GM18867 (cell line): Measurements from ENCODE around the gene ADORA1.

Source experiments
- ATAC-seq: cut with Tn5 transposase; IDR thresholded peaks from one replicate; pipeline ENCODE4 v1.9.1; 2021; ENCODE audit warnings: mild to moderate bottlenecking, moderate library complexity; ENCODE audit not compliant: unreplicated experiment

The ADORA1 gene

GRCh38 chr1:203185585-203185984 is 58.1 kb downstream of the ADORA1 start:
- no peak for ATAC-seq

- ATAC-seq = no peak
Observed at GRCh38 chr1:203186091-203186445, 58.5 kb downstream of the ADORA1 start.

- ATAC-seq = no peak
Observed at GRCh38 chr1:203186446-203187303, 59.1 kb downstream of the ADORA1 start, which contains the start of gene CHI3L1. Gene CHI3L1, minus strand, starts transcription at chr1:203186704. Its CDS starts 81 bp downstream, at chr1:203186623.

GRCh38 chr1:203187304-203187685 is 59.8 kb downstream of the ADORA1 start:
- no peak for ATAC-seq

GRCh38 chr1:203187689-203188264 is 60.3 kb downstream of the ADORA1 start:
- ATAC-seq = no peak

DNA sequence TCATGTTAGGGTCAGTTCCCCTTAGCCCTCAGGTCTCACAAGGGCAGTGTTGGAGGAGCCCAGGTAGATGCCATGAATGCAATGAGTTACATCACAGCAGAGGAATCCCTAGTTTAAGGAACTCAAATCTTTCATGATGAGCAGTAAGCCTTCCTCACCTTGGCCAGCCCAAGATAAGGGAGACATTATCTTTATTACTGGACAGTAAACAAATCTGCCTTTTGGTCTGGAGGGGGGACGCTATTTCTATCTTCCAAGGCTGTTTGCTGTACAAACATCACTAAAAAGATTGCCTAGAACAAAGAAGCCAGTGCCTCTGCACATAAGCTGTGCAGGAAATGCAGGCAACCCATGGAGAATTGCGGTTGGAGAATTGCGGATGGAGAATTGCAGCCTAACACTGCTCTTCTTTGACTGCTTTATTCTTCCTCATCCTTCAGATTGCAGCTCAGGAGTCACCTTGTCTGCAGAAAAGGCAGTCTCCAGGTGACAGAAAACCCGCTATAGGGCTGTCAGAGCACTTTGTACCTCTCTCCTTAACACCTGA is 61.2 kb downstream of the ADORA1 start:
- ATAC-seq = no peak

DNA sequence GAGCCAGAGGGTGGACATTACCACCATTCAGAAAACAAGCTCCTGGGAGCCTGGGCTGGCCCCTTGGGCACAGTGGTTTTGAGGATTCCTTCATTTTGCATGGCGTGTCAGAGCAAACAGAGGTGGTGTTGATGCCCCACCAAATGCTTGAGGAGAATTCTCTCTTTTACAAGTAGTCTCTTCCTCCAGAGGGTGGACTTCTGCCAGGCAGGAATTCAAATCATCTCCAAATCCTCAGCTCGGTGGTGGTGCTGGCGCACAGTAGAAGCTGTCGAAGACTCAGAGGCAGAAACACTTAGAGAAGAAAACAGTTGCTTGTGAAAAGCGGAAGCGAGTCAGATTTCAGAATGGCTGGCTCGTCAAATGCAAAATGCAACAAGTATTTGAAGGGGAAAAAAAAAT is 62.4 kb downstream of the ADORA1 start:
- no peak for ATAC-seq

DNA sequence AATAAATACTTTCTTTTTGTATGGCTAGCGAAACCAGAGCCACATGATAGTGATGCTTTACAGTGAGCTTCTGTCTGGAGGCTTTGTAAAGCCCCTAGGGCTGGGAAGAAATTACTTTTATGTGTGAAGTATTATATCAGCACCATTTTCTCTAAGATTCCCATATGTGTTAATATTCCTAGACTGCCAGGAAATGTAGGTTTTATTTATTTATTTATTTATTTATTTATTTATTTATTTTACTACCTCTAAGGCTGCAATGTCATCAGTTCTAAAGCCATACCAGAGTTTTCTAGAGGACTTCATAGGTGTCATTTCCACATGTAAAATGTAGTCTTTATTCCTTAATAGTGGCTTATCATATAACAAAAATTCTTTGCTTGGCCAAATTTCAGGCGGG is 63.4 kb downstream of the ADORA1 start:
- ATAC-seq = no peak

- ATAC-seq = no peak
Observed at GRCh38 chr1:203196371-203196770, 68.8 kb downstream of the ADORA1 start.

- no peak for ATAC-seq
Observed at GRCh38 chr1:203197625-203198024, 70.1 kb downstream of the ADORA1 start.

GRCh38 chr1:203199002-203199401 is 71.5 kb downstream of the ADORA1 start:
- no peak for ATAC-seq

DNA sequence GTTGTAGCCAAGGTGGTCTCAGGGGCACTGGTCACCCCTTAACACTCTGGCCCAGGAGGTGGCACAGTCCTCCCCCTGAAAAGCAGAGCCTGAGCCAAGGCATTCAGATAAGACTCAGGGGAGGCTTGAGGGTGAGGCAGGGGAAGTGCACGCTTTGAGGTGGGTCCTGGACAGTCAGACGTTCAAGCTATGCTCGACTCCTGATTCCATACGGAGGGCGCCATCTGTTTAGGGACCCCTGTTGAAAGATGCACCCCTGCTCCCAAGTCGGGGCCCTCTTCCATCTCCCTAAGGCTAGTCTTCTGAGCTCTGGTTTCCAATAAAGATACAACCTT is 71.9 kb downstream of the ADORA1 start:
- ATAC-seq = no peak

DNA sequence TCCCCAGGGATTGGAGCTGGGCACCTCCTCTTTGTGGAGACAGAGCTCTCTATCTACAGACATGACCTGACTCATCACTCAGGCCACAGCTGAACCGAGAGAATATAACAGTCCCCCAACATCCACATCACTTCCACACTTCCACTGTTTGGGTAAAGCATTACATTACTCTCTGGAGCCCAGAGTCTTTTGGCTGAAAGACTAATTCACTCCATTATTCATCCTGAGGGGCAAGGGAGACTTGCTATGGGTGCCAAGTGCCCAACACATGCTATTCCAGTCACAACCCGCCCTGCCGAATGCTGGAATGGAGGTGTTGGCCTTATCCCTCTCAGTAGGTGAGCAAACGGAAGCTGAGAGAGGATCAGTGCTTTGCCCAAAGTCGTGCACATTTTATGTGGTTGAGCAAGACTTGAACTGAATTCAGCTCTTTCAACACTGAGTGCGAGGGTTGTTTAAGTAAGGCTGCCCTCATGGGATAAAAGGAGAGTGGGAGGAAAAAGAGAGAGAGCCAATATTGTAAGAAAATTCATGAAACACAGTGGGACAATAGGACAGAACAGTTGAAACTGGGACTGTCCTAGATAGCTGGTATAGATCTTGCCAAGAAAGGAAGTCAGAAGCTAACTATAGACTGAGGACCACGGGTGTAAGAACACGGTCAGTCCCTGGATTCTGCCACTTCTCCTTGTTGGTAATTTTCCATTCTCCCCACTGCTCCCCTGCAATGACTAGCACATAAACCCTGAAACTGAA is 72.5 kb downstream of the ADORA1 start:
- ATAC-seq = no peak

GRCh38 chr1:203200916-203201315 is 73.4 kb downstream of the ADORA1 start:
- no peak for ATAC-seq

- ATAC-seq = no peak
Observed at GRCh38 chr1:203201516-203202205, 74.1 kb downstream of the ADORA1 start.

DNA sequence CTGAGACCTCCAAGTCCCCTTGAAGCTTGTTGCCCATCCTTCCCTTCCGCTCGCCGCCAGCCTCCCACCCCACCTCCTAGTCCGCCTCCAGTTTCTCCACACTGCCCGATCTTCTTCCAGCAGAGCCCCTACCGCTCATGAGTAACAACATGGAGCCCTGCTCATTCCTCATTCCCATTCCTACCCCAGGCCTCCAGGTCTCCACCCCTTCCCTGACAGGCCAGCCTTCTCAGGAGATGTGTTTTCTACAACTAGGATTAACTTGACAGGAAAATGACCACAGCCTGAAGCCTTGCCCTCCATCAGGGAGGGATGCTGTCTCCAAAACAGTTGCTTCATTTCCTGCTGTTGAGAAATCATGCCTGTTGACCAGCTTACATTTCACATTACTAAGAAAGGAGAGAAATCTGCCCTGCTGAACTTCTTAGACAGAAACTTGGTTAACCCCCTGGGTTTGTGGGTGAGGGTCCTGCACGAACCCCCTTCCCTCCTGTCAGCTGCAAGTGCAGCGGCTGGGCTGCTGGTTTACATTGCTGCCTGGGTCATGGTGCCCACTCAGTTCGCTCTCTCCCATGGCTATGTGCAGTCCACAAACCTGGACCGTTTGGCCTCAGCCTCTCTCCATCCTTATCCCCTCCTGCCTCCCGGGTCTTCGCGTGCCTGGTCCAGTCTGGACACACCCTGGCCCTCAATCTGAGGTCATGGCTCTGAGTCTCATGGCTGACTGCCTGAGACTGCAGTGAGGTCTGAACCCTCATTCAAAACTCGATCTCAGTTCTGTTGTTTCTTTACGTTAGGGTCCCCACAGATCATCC is 75.1 kb downstream of the ADORA1 start:
- ATAC-seq = no peak

DNA sequence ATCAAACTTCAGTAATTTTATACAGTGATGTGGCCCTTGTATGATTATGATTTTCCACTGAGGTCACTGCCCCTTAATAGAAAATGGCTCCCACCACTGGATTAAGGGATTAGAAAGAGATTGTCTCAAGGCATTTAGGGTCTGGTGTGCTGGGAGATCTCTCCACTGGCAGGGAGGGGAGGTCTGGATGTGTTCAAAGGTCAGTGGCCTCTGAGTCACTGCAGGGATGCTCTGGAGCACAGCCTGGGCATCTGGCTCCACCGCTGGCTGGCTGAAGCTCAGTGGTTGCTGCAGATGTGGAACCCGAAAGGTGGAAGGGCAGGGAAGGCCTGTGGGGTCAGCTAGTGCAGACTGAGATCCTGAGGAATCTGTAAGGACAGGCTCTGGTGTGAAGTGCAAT is 77.2 kb downstream of the ADORA1 start:
- no peak for ATAC-seq

GRCh38 chr1:203206129-203206687 is 78.7 kb downstream of the ADORA1 start:
- no peak for ATAC-seq

DNA sequence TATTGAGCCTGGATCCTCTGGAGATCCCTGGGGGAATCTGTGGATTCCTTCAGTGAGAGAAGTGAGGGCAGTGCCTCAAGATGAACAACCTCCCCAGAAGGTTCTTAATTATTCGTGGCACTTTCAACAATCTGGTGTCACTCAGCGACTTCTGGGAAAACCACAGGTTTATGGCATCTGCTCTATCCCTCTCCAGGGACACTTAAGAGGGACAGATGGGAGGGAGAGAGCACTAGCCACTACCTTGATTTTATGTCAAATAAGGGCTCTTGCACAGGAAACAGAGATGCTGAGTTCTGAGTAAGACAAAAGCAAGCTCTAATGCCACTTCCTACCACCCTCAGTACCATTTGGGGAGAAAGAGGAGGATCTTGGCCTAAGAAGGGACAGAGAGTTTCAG is 80.2 kb downstream of the ADORA1 start:
- no peak for ATAC-seq

DNA sequence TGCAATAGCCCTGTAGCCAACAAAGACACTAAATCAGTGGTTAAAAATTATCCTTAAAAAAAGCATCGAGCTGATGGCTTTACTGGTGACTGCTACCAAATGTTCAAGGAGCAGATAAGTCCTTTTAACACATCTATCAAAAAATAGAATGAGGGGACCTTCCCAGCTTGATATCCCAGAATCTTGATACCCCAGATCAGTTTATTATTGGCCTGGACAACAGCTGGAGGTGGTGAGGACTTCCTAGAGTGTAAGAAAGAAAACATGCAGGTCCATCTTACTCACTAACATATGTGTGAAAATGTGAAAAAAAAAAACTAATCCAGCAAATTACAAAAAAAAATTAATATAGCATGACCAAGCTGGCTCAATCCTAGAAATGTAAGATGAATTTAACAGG is 80.7 kb downstream of the ADORA1 start:
- no peak for ATAC-seq
